GM21390 (cell line): Measurements from ENCODE around the gene COMMD7.

Source experiments
- ATAC-seq: cut with Tn5 transposase; IDR thresholded peaks from one replicate; pipeline ENCODE4 v1.9.1; 2021; ENCODE audit not compliant: unreplicated experiment

COMMD7 gene

GRCh38 chr20:32681175-32682084, 61.8 kb downstream of the COMMD7 start:
- ATAC-seq, result no peak

- no peak for ATAC-seq
Observed at GRCh38 chr20:32680544-32681174, 62.6 kb downstream of the COMMD7 start.

- no peak for ATAC-seq
Observed at GRCh38 chr20:32678948-32679347, 64.3 kb downstream of the COMMD7 start.

- ATAC-seq, result no peak
Observed at GRCh38 chr20:32675223-32675975, 67.9 kb downstream of the COMMD7 start.

GRCh38 chr20:32674362-32674789, 68.9 kb downstream of the COMMD7 start:
- ATAC-seq, result no peak

GRCh38 chr20:32672982-32673851, 70.0 kb downstream of the COMMD7 start:
- peak; percentile 56 for ATAC-seq

- ATAC-seq, result peak; percentile 10
Observed at GRCh38 chr20:32672394-32672981, 70.8 kb downstream of the COMMD7 start.

- peak; percentile 51 for ATAC-seq
Observed at GRCh38 chr20:32670773-32671455, 72.4 kb downstream of the COMMD7 start.

- no peak for ATAC-seq
Observed at GRCh38 chr20:32667027-32667426, 76.2 kb downstream of the COMMD7 start.

GRCh38 chr20:32664678-32665159, 78.5 kb downstream of the COMMD7 start:
- ATAC-seq, result no peak

- ATAC-seq, result no peak
Observed at GRCh38 chr20:32664012-32664677, 79.1 kb downstream of the COMMD7 start.

GRCh38 chr20:32663335-32664011, 79.8 kb downstream of the COMMD7 start:
- ATAC-seq, result no peak

GRCh38 chr20:32661820-32662528, 81.3 kb downstream of the COMMD7 start:
- ATAC-seq, result no peak

- ATAC-seq, result no peak
Observed at GRCh38 chr20:32660661-32661060, 82.6 kb downstream of the COMMD7 start.

GRCh38 chr20:32656827-32657226, 86.4 kb downstream of the COMMD7 start:
- no peak for ATAC-seq

GRCh38 chr20:32655903-32656512, 87.3 kb downstream of the COMMD7 start:
- no peak for ATAC-seq
